A549 (cell line): Measurements from ENCODE around the gene SLC6A7. TPM values are rescaled to one million over a fixed set of nuclear protein-coding genes. Genes with fewer than 3 reads are reported as not detected.

ENCODE experiments used
- ATAC-seq, 2 experiments: fragments of 200-7000 bp in 1 of 2; fragments of >200 bp in 1 of 2; cut with Nextera tagmentation in 1 of 2; cut with Tn5 transposase in 1 of 2; 3 replicates each; pipeline versions ENCODE4 v1.8.0 to v1.9.1; 2018 to 2020; ENCODE audit warnings: mild to moderate bottlenecking in 1 of 2, moderate library complexity in 1 of 2
- CTCF ChIA-PET: fragments of 300-600 bp; sonication (Branson Sonifier 250); formaldehyde crosslinking; extraction: SDS; loops from one replicate; lab custom pipeline; 2021; ENCODE audit warnings: antibody characterized with exemption, inconsistent platforms; lab: Yijun Ruan, JAX
- POLR2A ChIA-PET: fragments of 350-600 bp; formaldehyde crosslinking; extraction: SDS; loops from one replicate; lab custom pipeline; 2021; ENCODE audit warnings: antibody characterized with exemption, inconsistent platforms; lab: Yijun Ruan, JAX
- DNase-seq, 2 experiments: peaks; one replicate each; pipeline versions ENCODE4 v3.0.0 to v3.0.0-alpha.2; 2011 to 2016; ENCODE audit warnings: low read depth in 1 of 2, low spot score in 1 of 2
- FAIRE-seq: peaks from 2 replicates; lab custom pipeline; 2011; peaks lifted over from hg19 to GRCh38; lab: Jason Lieb, UNC
- H3K27ac ChIP-seq, 2 experiments: fragments of >200 bp; sonication (Bioruptor Twin); formaldehyde crosslinking; 3 replicates each; pipeline ENCODE4 v1.5.1; 2016 to 2017
- H3K4me1 ChIP-seq: fragments of >200 bp; sonication (Bioruptor Twin); formaldehyde crosslinking; 3 replicates; pipeline ENCODE4 v1.6.1; 2016
- H3K4me2 ChIP-seq: fragments of >200 bp; sonication (Bioruptor Twin); formaldehyde crosslinking; 3 replicates; pipeline ENCODE4 v1.6.1; 2016
- H3K4me3 ChIP-seq: fragments of >200 bp; sonication (Bioruptor Twin); formaldehyde crosslinking; 3 replicates; pipeline ENCODE4 v1.5.1; 2016
- H3K9me3 ChIP-seq: fragments of >200 bp; sonication (Bioruptor Twin); formaldehyde crosslinking; 3 replicates; pipeline ENCODE4 v1.6.1; 2016
- CBX2 ChIP-seq: fragments of 200-600 bp; sonication (generic); IDR thresholded peaks from 2 replicates; pipeline ENCODE4 v1.6.1; 2016; ENCODE audit warnings: low read depth, mild to moderate bottlenecking, borderline replicate concordance
- CHD4 ChIP-seq: fragments of 200-600 bp; sonication (generic); IDR thresholded peaks from 2 replicates; pipeline ENCODE4 v1.6.1; 2016; ENCODE audit warnings: antibody characterized with exemption, mild to moderate bottlenecking, borderline replicate concordance
- EHMT2 ChIP-seq: fragments of 200-600 bp; sonication (generic); IDR thresholded peaks from 2 replicates; pipeline ENCODE4 v1.6.1; 2016; ENCODE audit warnings: antibody characterized with exemption, low read depth, mild to moderate bottlenecking, moderate library complexity
- EP300 ChIP-seq, 2 experiments: fragments of >200 bp; sonication (Bioruptor Twin); formaldehyde crosslinking; IDR thresholded peaks; 2 replicates in 1 of 2; 3 replicates in 1 of 2; pipeline ENCODE4 v1.6.1; 2016 to 2017
- ESRRA ChIP-seq: fragments of 150-350 bp; IDR thresholded peaks from 2 replicates; pipeline ENCODE4 v1.6.1; 2014; ENCODE audit warnings: mild to moderate bottlenecking, low read length, borderline replicate concordance
- FOSB ChIP-seq: fragments of 250-450 bp; sonication (Bioruptor Pico); IDR thresholded peaks from 2 replicates; pipeline ENCODE4 v1.5.0; 2020; ENCODE audit warnings: mild to moderate bottlenecking, moderate library complexity
- FOSL2 ChIP-seq, 2 experiments: fragments of 450-650 bp in 1 of 2; fragments of >200 bp in 1 of 2; sonication (Bioruptor Twin) in 1 of 2; formaldehyde crosslinking; IDR thresholded peaks; 2 replicates each; pipeline versions ENCODE4 v1.5.0 to v1.6.1; 2016 to 2020; ENCODE audit warnings: mild to moderate bottlenecking in 1 of 2, moderate library complexity in 1 of 2
- GATA3 ChIP-seq: IDR thresholded peaks from 2 replicates; pipeline ENCODE4 v1.6.1; 2012; ENCODE audit warnings: borderline replicate concordance
- HOXA7 ChIP-seq: fragments of 250-450 bp; sonication (Bioruptor Pico); IDR thresholded peaks from 2 replicates; pipeline ENCODE4 v1.5.0; 2020; ENCODE audit warnings: mild to moderate bottlenecking, moderate library complexity
- HOXB13 ChIP-seq: fragments of 250-450 bp; sonication (Bioruptor Pico); IDR thresholded peaks from 2 replicates; pipeline ENCODE4 v1.5.0; 2020; ENCODE audit warnings: low read depth, mild to moderate bottlenecking, moderate library complexity
- HOXB5 ChIP-seq: fragments of 250-450 bp; sonication (Bioruptor Pico); IDR thresholded peaks from 2 replicates; pipeline ENCODE4 v1.5.0; 2020; ENCODE audit warnings: mild to moderate bottlenecking, moderate library complexity
- JUNB ChIP-seq: fragments of >200 bp; sonication (Bioruptor Twin); formaldehyde crosslinking; IDR thresholded peaks from 2 replicates; pipeline ENCODE4 v1.6.1; 2016
- KDM1A ChIP-seq: fragments of 200-600 bp; sonication (generic); IDR thresholded peaks from 2 replicates; pipeline ENCODE4 v1.6.1; 2016; ENCODE audit warnings: low read depth, mild to moderate bottlenecking
- KDM5A ChIP-seq: fragments of 200-600 bp; sonication (generic); IDR thresholded peaks from 2 replicates; pipeline ENCODE4 v1.6.1; 2016; ENCODE audit warnings: antibody characterized with exemption, mild to moderate bottlenecking
- MAFK ChIP-seq: fragments of 450-650 bp; IDR thresholded peaks from 2 replicates; pipeline ENCODE4 v1.6.1; 2014; ENCODE audit not compliant: partially characterized antibody
- MAZ ChIP-seq: fragments of 150-350 bp; IDR thresholded peaks from 2 replicates; pipeline ENCODE4 v1.6.1; 2014; ENCODE audit warnings: antibody characterized with exemption, low read depth, low read length, borderline replicate concordance
- NPAS2 ChIP-seq: fragments of 250-450 bp; sonication (Bioruptor Pico); IDR thresholded peaks from 2 replicates; pipeline ENCODE4 v1.8.0; 2022; ENCODE audit warnings: mild to moderate bottlenecking, moderate library complexity, borderline replicate concordance
- POLR2A ChIP-seq: IDR thresholded peaks from 2 replicates; pipeline ENCODE4 v1.6.1; 2012; ENCODE audit warnings: mild to moderate bottlenecking, low read length
- POLR2AphosphoS2 ChIP-seq: conservative IDR thresholded peaks from 2 replicates; pipeline ENCODE4 v1.6.1; 2012; ENCODE audit warnings: low read length, improper control_type of control experiment, inconsistent platforms
- RAD21 ChIP-seq, 2 experiments: fragments of >200 bp in 1 of 2; sonication (Bioruptor Twin) in 1 of 2; formaldehyde crosslinking in 1 of 2; IDR thresholded peaks in 1 of 2; conservative IDR thresholded peaks in 1 of 2; 2 replicates in 1 of 2; 3 replicates in 1 of 2; pipeline ENCODE4 v1.6.1; 2012 to 2018; ENCODE audit warnings: inconsistent platforms in 1 of 2
- RCOR1 ChIP-seq: fragments of 150-350 bp; IDR thresholded peaks from 2 replicates; pipeline ENCODE4 v1.6.1; 2014; ENCODE audit warnings: antibody characterized with exemption, low read length, low read depth
- TFCP2L1 ChIP-seq: fragments of 250-450 bp; sonication (Bioruptor Pico); IDR thresholded peaks from 2 replicates; pipeline ENCODE4 v1.5.0; 2021; ENCODE audit warnings: mild to moderate bottlenecking
- TP53 ChIP-seq: fragments of 250-450 bp; sonication (Bioruptor Pico); IDR thresholded peaks from 2 replicates; pipeline ENCODE4 v1.5.0; 2021; ENCODE audit warnings: mild to moderate bottlenecking, moderate library complexity
- ZC3H11A ChIP-seq: fragments of 450-650 bp; IDR thresholded peaks from 2 replicates; pipeline ENCODE4 v1.6.1; 2014; ENCODE audit warnings: antibody characterized with exemption, mild to moderate bottlenecking
- ZSCAN20 ChIP-seq: fragments of 250-450 bp; sonication (Bioruptor Pico); IDR thresholded peaks from 2 replicates; pipeline ENCODE4 v1.8.0; 2022; ENCODE audit warnings: mild to moderate bottlenecking, moderate library complexity
- WGBS: methylation state at CpG from one replicate; pipeline ENCODE4 v1.1.6; 2017; ENCODE audit errors: missing lambda C conversion rate; 5-methylcytosine and 5-hydroxymethylcytosine counted together
- polyA plus RNA-seq, 4 experiments: library from polyadenylated mRNA; depleted of rRNA in 3 of 4; stranded (reverse); fragments of >200 nt; fragmentation: RNase III in 1 of 4; extraction: RNeasy Plus Mini Kit Qiagen cat#74134 plus additional on column Dnase treatment in 1 of 4; gene quantifications; 2 replicates in 3 of 4; 3 replicates in 1 of 4; pipeline ENCODE4 v1.2.3, GENCODE V29; 2011 to 2017
- TF ChIP-seq, protein P1 (sequence below): fragments of 450-650 bp; IDR thresholded peaks from 2 replicates; pipeline ENCODE4 v1.6.1; 2014; ENCODE audit warnings: antibody characterized with exemption
- TF ChIP-seq, protein P2 (sequence below): IDR thresholded peaks from 2 replicates; pipeline ENCODE4 v1.6.1; 2012
- TF ChIP-seq, protein P3 (sequence below): fragments of 150-350 bp; IDR thresholded peaks from 2 replicates; pipeline ENCODE4 v1.6.1; 2014; ENCODE audit warnings: low read depth, mild to moderate bottlenecking, low read length

SLC6A7 gene
- polyA plus RNA-seq, 2 of the 4 experiments (the other 2 are of a cell fraction), result not detected

DNA sequence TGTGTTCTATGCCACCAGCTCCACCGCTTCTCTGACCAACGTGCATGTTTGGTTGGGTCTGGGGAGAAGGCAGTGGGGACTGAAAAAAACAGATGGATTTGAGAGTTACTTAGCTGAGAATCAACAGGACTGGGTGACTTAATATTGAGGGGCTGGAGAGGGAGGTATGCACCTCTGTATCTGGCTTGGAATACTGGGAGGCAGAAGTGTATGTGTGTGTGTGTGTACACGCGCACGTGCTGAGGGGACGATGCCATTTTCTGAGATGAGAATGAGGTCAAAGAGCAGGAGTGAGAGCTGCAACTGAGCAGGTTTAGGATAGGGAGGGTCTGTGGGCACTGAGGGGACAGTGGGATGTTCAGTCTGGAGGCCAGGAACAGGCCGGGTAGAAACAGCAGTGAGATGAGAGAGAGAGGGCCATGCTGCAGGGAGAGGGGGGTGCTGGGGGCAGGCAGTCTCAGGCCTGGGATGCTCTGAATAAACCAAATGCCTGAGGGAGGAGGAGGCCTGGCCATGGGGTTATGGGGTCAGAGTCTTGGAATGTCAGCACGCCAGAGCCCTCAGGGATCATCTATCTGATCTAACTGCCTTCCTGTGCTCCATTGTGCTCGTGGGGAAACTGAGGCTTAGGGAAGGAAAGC, 48.2 kb upstream of the SLC6A7 start:
- Histone ChIP-seq H3K27ac (peak overlapping the region; percentile 93 to 98), H3K4me1 (peaks cover 72% of the 10 kb centered on the region), H3K9me3 (no peaks in the 10 kb centered on the region), H3K4me2 (peak overlapping the region; percentile 80), H3K4me3 (no peak overlapping the region)
- DNase-seq (no peak), ATAC-seq (peak in 1 of 2 experiments; percentile 16; a peak in 2 of 6 replicates), FAIRE-seq (no peak)
- POLR2A ChIA-PET, result interaction anchor here (0.5 kb wide), 1 partner anchor 179 kb away, joined by 5 read pairs; no protein-coding TSS in a partner anchor
- CTCF ChIA-PET, result interaction anchor here (1.3 to 1.4 kb wide), 2 partner anchors 12 to 21 kb away, joined by 6 to 7 read pairs; no protein-coding TSS in a partner anchor
- 78% methylated on average over 9 of the region's 9 CpGs for WGBS
- TF ChIP-seq POLR2A, result no peak
- TF ChIP-seq, protein P1, sequence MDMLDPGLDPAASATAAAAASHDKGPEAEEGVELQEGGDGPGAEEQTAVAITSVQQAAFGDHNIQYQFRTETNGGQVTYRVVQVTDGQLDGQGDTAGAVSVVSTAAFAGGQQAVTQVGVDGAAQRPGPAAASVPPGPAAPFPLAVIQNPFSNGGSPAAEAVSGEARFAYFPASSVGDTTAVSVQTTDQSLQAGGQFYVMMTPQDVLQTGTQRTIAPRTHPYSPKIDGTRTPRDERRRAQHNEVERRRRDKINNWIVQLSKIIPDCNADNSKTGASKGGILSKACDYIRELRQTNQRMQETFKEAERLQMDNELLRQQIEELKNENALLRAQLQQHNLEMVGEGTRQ, result no peak
- no peak for TF ChIP-seq ZC3H11A
- no peak for TF ChIP-seq FOSB (CRISPR knock-in tag)

DNA sequence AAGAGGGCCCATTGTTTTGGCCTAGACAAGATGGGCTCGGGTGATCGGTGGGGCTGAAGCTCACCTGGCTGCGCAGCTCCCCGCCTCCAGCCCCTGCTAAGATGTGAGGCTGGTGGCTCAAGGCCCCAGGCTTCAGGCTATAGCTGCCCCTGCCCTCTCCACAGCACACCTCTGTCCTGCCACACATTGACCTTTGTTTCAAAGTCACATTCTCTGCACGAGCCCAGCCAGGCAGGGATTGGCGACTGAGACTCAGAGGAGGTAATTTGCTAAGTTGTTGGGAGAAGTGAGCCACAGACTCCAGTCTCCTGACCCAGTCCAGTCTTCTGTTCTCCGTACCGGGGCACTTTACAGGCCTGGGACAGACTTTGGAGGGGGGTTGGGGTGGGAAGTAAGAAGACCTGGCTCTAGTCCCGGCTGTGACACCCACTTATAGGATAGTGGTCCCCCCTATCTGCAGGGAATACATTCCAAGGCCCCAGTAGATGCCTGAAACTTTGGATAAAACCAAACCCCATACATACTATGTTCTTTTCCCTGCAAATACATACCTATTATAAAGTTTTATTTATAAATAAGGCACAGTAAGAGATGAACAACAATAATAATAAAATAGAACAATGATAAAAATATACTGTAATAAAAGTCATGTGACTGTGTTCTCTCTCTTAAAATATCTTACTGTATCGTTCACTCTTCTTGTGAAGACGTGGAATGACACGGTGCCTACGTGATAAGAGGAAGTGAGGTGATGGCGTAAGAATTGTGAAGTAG, 47.5 kb upstream of the SLC6A7 start:
- peak overlapping the region; percentile 93 to 98 for H3K27ac ChIP-seq
- CTCF ChIA-PET, result interaction anchor here (0.9 to 4.0 kb wide), 6 partner anchors 12 to 76 kb away, joined by 3 to 22 read pairs (median 6); no protein-coding TSS in a partner anchor
- no peak for FAIRE-seq
- ATAC-seq, result no peak; a peak in 1 of 6 replicates
- peak overlapping the region; percentile 80 for H3K4me2 ChIP-seq
- peaks cover 69% of the 10 kb centered on the region for H3K4me1 ChIP-seq
- no peaks in the 10 kb centered on the region for H3K9me3 ChIP-seq
- POLR2A ChIA-PET, result interaction anchor here (1.0 kb wide), 1 partner anchor 182 kb away, joined by 4 read pairs; the partner anchor contains the start of gene SLC26A2
- no peak overlapping the region for H3K4me3 ChIP-seq
- WGBS, result 66% methylated on average over 14 of the region's 14 CpGs
- no peak for TF ChIP-seq MAFK
- TF ChIP-seq JUNB, result no peak
- TF ChIP-seq, protein P1, result 0 out of 2 replicates have a peak, but pooled peaks have one; percentile 25
- TF ChIP-seq, protein P2, sequence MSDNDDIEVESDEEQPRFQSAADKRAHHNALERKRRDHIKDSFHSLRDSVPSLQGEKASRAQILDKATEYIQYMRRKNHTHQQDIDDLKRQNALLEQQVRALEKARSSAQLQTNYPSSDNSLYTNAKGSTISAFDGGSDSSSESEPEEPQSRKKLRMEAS, result no peak
- TF ChIP-seq GATA3, result no peak
- no peak for TF ChIP-seq KDM5A
- no peak for TF ChIP-seq MAZ
- TF ChIP-seq HOXB13 (CRISPR knock-in tag), result no peak
- no peak for TF ChIP-seq POLR2AphosphoS2
- no peak for DNase-seq

DNA sequence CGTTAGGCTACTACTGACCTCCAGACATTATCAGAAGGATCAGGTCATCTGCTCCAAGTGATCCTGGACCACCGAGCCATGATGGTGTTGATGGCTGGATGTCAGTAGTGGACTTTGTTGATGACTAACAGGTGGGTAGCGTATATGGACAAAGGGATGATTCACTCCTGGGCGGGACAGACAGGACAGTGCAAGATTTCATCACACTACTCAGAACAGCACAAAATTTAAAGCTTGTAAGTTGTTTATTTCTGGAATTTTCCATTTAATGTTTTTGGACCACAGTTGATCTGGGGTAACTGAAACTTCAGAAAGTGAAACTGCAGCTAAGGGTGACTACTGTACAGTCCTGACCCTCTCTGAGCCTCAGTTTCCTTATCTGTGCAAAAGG, 46.9 kb upstream of the SLC6A7 start:
- DNase-seq (peak; percentile 78 to 85), ATAC-seq (peak; percentile 79 to 87), FAIRE-seq (no peak)
- H3K4me2 ChIP-seq, result peak overlapping the region; percentile 80
- ChIA-PET CTCF (interaction anchor here (0.8 to 4.0 kb wide), 6 partner anchors 13 to 75 kb away, joined by 3 to 22 read pairs (median 4); no protein-coding TSS in a partner anchor), POLR2A (interaction anchor here (0.6 to 1.0 kb wide), 2 partner anchors 11 to 182 kb away, joined by 3 to 4 read pairs; partner anchors contain the start of gene SLC26A2)
- H3K4me3 ChIP-seq, result no peak overlapping the region
- 9% methylated on average over 4 of the region's 4 CpGs for WGBS
- H3K9me3 ChIP-seq, result no peaks in the 10 kb centered on the region
- peaks cover 63% of the 10 kb centered on the region for H3K4me1 ChIP-seq
- H3K27ac ChIP-seq, result peak overlapping the region; percentile 93 to 98
- no peak for TF ChIP-seq NPAS2
- TF ChIP-seq KDM5A, result no peak
- TF ChIP-seq FOSL2 (IDR thresholded peaks at IDR 0.05), result peak; percentile 84
- peak; percentile 86 for TF ChIP-seq FOSL2 (CRISPR knock-in tag; IDR thresholded peaks at IDR 0.05)
- TF ChIP-seq CHD4, result no peak
- no peak for TF ChIP-seq CBX2
- TF ChIP-seq ZSCAN20 (CRISPR knock-in tag), result no peak
- no peak for TF ChIP-seq TP53 (CRISPR knock-in tag)
- TF ChIP-seq RCOR1, result no peak
- peak in 1 of 2 experiments; percentile 33; a peak in 1 of 5 replicates for TF ChIP-seq EP300 (IDR thresholded peaks at IDR 0.05)
- no peak for TF ChIP-seq EHMT2
- no peak for TF ChIP-seq HOXB5 (CRISPR knock-in tag)
- TF ChIP-seq, protein P3, sequence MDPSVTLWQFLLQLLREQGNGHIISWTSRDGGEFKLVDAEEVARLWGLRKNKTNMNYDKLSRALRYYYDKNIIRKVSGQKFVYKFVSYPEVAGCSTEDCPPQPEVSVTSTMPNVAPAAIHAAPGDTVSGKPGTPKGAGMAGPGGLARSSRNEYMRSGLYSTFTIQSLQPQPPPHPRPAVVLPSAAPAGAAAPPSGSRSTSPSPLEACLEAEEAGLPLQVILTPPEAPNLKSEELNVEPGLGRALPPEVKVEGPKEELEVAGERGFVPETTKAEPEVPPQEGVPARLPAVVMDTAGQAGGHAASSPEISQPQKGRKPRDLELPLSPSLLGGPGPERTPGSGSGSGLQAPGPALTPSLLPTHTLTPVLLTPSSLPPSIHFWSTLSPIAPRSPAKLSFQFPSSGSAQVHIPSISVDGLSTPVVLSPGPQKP, result no peak
- peak; percentile 81 for TF ChIP-seq JUNB
- no peak for TF ChIP-seq MAZ
- no peak for TF ChIP-seq RAD21 (conservative IDR thresholded peaks at IDR 0.05 in 1 of 2, IDR thresholded peaks at IDR 0.05 in 1 of 2)
- TF ChIP-seq ESRRA, result no peak
- TF ChIP-seq, protein P2, result peak; percentile 52; the same call in 1 of the 2 replicates
- TF ChIP-seq GATA3, result no peak
- no peak for TF ChIP-seq HOXA7 (CRISPR knock-in tag)
- TF ChIP-seq TFCP2L1, result no peak
- TF ChIP-seq KDM1A, result no peak
